GM12878 (cell line): ENCODE results near the gene FTO. TPM values are rescaled to one million over a fixed set of nuclear protein-coding genes. Genes with fewer than 3 reads are reported as not detected.

Experiments
- ATAC-seq: fragments of 200-7000 bp; cut with Tn5 transposase; 3 replicates; pipeline ENCODE4 v1.9.1; 2020; ENCODE audit warnings: mild to moderate bottlenecking, moderate library complexity
- BruUV-seq: library from RNA; stranded (reverse); fragments of 400-500 nt; replicated peaks from 2 replicates; lab custom pipeline; 2021; lab: Mats Ljungman, UMichigan
- CTCF ChIA-PET: fragments of 300-600 bp; sonication (Branson Sonifier 250); formaldehyde crosslinking; extraction: SDS; loops from one replicate; lab custom pipeline; 2021; ENCODE audit warnings: inconsistent platforms; lab: Yijun Ruan, JAX
- POLR2A ChIA-PET: fragments of 350-600 bp; formaldehyde crosslinking; extraction: SDS; loops from one replicate; lab custom pipeline; 2021; ENCODE audit warnings: inconsistent platforms; lab: Charles Lee
- RAD21 ChIA-PET: fragments of 300-600 bp; sonication (Branson Sonifier 250); formaldehyde crosslinking; loops from one replicate; lab custom pipeline; 2023; ENCODE audit warnings: antibody characterized with exemption; ENCODE audit not compliant: unreplicated experiment; lab: Charles Lee
- SMC1A ChIA-PET: fragments of 300-600 bp; sonication (Branson Sonifier 250); formaldehyde crosslinking; loops from one replicate; lab custom pipeline; 2023; ENCODE audit not compliant: unreplicated experiment, uncharacterized antibody; lab: Charles Lee
- DNase-seq: peaks from one replicate; pipeline ENCODE4 v3.0.0-alpha.2; 2011; ENCODE audit warnings: low read depth, low spot score
- FAIRE-seq: peaks from 3 replicates; lab custom pipeline; 2011; peaks lifted over from hg19 to GRCh38; lab: Jason Lieb, UNC
- H2AFZ ChIP-seq: 2 replicates; pipeline ENCODE4 v1.6.0; 2011; ENCODE audit warnings: low read depth, low read length, control low read depth; ENCODE audit not compliant: control insufficient read depth
- H3K27ac ChIP-seq: 2 replicates; pipeline ENCODE4 v1.5.1; 2011; ENCODE audit warnings: control low read depth; ENCODE audit not compliant: control insufficient read depth, insufficient read depth
- H3K27me3 ChIP-seq, 2 experiments: replicated peaks in 1 of 2; 2 replicates each; pipeline versions ENCODE4 v1.6.0 to v1.6.1; 2011; ENCODE audit warnings: low read length in 1 of 2; ENCODE audit not compliant: control insufficient read depth in 2 of 2, insufficient read depth in 2 of 2
- H3K36me3 ChIP-seq, 2 experiments: 2 replicates each; pipeline ENCODE4 v1.5.1; 2011; ENCODE audit warnings: low read length in 1 of 2; ENCODE audit not compliant: control insufficient read depth in 2 of 2, insufficient read depth in 2 of 2
- H3K4me1 ChIP-seq: 2 replicates; pipeline ENCODE4 v1.6.1; 2011; ENCODE audit warnings: mild to moderate bottlenecking, low read length, moderate library complexity, mixed read lengths; ENCODE audit not compliant: control insufficient read depth, insufficient read depth
- H3K4me2 ChIP-seq: 2 replicates; pipeline ENCODE4 v1.6.0; 2011; ENCODE audit warnings: control low read depth; ENCODE audit not compliant: control insufficient read depth, insufficient read depth
- H3K4me3 ChIP-seq: fragments of 200-600 bp; sonication (generic); 2 replicates; pipeline ENCODE4 v1.5.1; 2016
- H3K79me2 ChIP-seq: 2 replicates; pipeline ENCODE4 v1.6.0; 2011; ENCODE audit warnings: low read length; ENCODE audit not compliant: control insufficient read depth, insufficient read depth
- H3K9ac ChIP-seq: 2 replicates; pipeline ENCODE4 v1.8.0; 2011; ENCODE audit warnings: low read length, control low read depth, mixed read lengths; ENCODE audit not compliant: control insufficient read depth, insufficient read depth
- H3K9me3 ChIP-seq: replicated peaks from 3 replicates; pipeline ENCODE4 v1.5.1; 2011; ENCODE audit warnings: mild to moderate bottlenecking, low read length; ENCODE audit not compliant: control insufficient read depth, insufficient read depth
- H4K20me1 ChIP-seq: 2 replicates; pipeline ENCODE4 v1.6.0; 2011; ENCODE audit not compliant: control insufficient read depth, insufficient read depth
- HDAC2 ChIP-seq: fragments of 200-600 bp; sonication (generic); IDR thresholded peaks from 2 replicates; pipeline ENCODE4 v1.6.1; 2017
- MTA2 ChIP-seq: fragments of 450-650 bp; IDR thresholded peaks from 2 replicates; pipeline ENCODE4 v1.6.1; 2016; ENCODE audit warnings: low read depth, mild to moderate bottlenecking, moderate library complexity
- SREBF1 ChIP-seq: IDR thresholded peaks from 2 replicates; pipeline ENCODE4 v1.6.1; 2012; ENCODE audit warnings: mild to moderate bottlenecking, low read length
- TCF7 ChIP-seq: IDR thresholded peaks from 2 replicates; pipeline ENCODE4 v1.6.1; 2014; ENCODE audit warnings: antibody characterized with exemption, borderline replicate concordance
- ZBED1 ChIP-seq: IDR thresholded peaks from 2 replicates; pipeline ENCODE4 v1.6.1; 2016; ENCODE audit warnings: borderline replicate concordance
- ZNF687 ChIP-seq: fragments of 450-650 bp; IDR thresholded peaks from 2 replicates; pipeline ENCODE4 v1.6.1; 2017; ENCODE audit warnings: mild to moderate bottlenecking, moderate library complexity
- WGBS: methylation state at CpG from one replicate; pipeline ENCODE4 v1.1.6; 2016; ENCODE audit warnings: low lambda C conversion rate; ENCODE audit not compliant: insufficient replicate concordance, insufficient coverage; ENCODE audit errors: missing lambda C conversion rate; 5-methylcytosine and 5-hydroxymethylcytosine counted together
- in situ Hi-C: fragments of 300-500 bp; cut with MboI; formaldehyde crosslinking; loops from 9 replicates; pipeline ENCODE4 v1.14.3; 2018; ENCODE audit warnings: mixed read lengths
- intact Hi-C: fragments of 100-400 bp; cut with micrococcal nuclease; formaldehyde crosslinking; loops from one replicate; pipeline ENCODE4 v1.14.2; 2022; ENCODE audit not compliant: unreplicated experiment
- polyA plus RNA-seq, 11 experiments: library from polyadenylated mRNA; depleted of rRNA in 4 of 11; unstranded in 6 of 11; stranded (reverse) in 5 of 11; fragments of >200 nt; fragmentation: Nextera tagmentation in 4 of 11; fragmentation: Illumina TruSeq in 1 of 11; extraction: Ambion mirVana in 4 of 11; extraction: Trizol in 1 of 11; gene quantifications; 1 replicate in 1 of 11; 2 replicates in 10 of 11; pipeline versions ENCODE4 v1.2.1 to v1.2.3, GENCODE V29; 2011 to 2016; ENCODE audit warnings: inconsistent platforms in 2 of 11, missing spikeins in 2 of 11, low read depth in 1 of 11
- total RNA-seq, 4 experiments: library from RNA; depleted of rRNA in 3 of 4; stranded (reverse); fragments of >200 nt in 3 of 4; fragmentation: Illumina TruSeq in 1 of 4; extraction: Trizol in 1 of 4; gene quantifications; 2 replicates each; pipeline versions ENCODE4 v1.2.1 to v1.2.3, GENCODE V29; 2013 to 2021

Gene FTO
- total and polyA plus RNA-seq, 10 of the 15 experiments (the other 5 are each of a cell fraction or from before 2014, with no cell fraction given): 20.1 to 55.0 (median 47.0) TPM

- no peaks in the 10 kb centered on the region for H3K27me3 ChIP-seq
- 98% methylated on average over 9 of the region's 9 CpGs for WGBS
- BruUV-seq: no TSS peak
- H3K4me1 ChIP-seq: no peaks in the 10 kb centered on the region
- CTCF ChIA-PET: no interaction called here
- TF ChIP-seq TCF7 (no peak), ZNF687 (no peak), HDAC2 (no peak), SREBF1 (no peak), ZBED1 (no peak), MTA2 (no peak)
- TF ChIP-seq, all 136 proteins: peak for 0
- H3K27ac ChIP-seq: no peak overlapping the region
- H3K36me3 ChIP-seq: no peaks in the 10 kb centered on the region
- H3K4me3 ChIP-seq: no peak overlapping the region
- DNase-seq: no peak
- H3K79me2 ChIP-seq: no peaks in the 10 kb centered on the region
- in situ Hi-C loops: no loop called here
- RAD21 ChIA-PET: no interaction called here
- no peak overlapping the region for H3K9ac ChIP-seq
- H4K20me1 ChIP-seq: no peaks in the 10 kb centered on the region
- no peak overlapping the region for H2AFZ ChIP-seq
- SMC1A ChIA-PET: no interaction called here
- no peaks in the 10 kb centered on the region for H3K9me3 ChIP-seq
- no peak for ATAC-seq
- intact Hi-C loops: no loop called here
- FAIRE-seq: no peak
- H3K4me2 ChIP-seq: no peak overlapping the region
- POLR2A ChIA-PET: no interaction called here
Measured at GRCh38 chr16:53832896-53833544, 129.1 kb downstream of the FTO start.
